Transverse colon (tissue), 4 donors: ENCODE data around the gene VCPKMT. TPM values are rescaled to one million over a fixed set of nuclear protein-coding genes. Genes with fewer than 3 reads are reported as not detected.

Source experiments
- small RNA-seq, 4 donors: library from RNA; depleted of rRNA; stranded (forward); fragments of <200 nt; gene quantifications; one replicate each; pipeline ENCODE3, GENCODE V24; 2016
- total RNA-seq, 4 donors: library from RNA; depleted of rRNA; stranded (reverse); fragments of >200 nt; gene quantifications; one replicate each; pipeline ENCODE4 v1.1.0, GENCODE V29; 2016

The VCPKMT gene
- total RNA-seq, 4 donors from 2014 or later, result 3.7 to 12.1 (median 5.9) TPM

Small RNA genes lying within 50 kb of the gene (small RNA-seq; reads per million reads assigned to genes)
- gene RF00019, result 0 reads per million in 4 donors

Other genes with a start within 250 kb of the VCPKMT start
- 100 to 1,000 TPM in 2 of 4 donors, 10 to 100 TPM in 2; 70.3 to 120 (median 101) TPM for gene ARF6, start 223.5 kb downstream of the VCPKMT start, total RNA-seq
- gene SOS2, start 115.0 kb upstream of the VCPKMT start, total RNA-seq, result 10 to 100 TPM; 45.9 to 82.8 (median 62.1) TPM
- gene L2HGDH, start 195.7 kb upstream of the VCPKMT start, total RNA-seq, result 10 to 100 TPM in 1 of 4 donors, 1 to 10 TPM in 2, under 1 TPM in 1; 0.80 to 73.3 (median 8.3) TPM
- gene DMAC2L, start 195.8 kb upstream of the VCPKMT start, total RNA-seq, result 10 to 100 TPM in 2 of 4 donors, 1 to 10 TPM in 2; 3.0 to 18.9 (median 9.2) TPM